SK-N-SH (cell line): ENCODE data around the gene PPAN. TPM values are rescaled to one million over a fixed set of nuclear protein-coding genes. Genes with fewer than 3 reads are reported as not detected.

Experiments
- CTCF ChIA-PET: fragments of 300-600, 350-600 bp; formaldehyde crosslinking; extraction: SDS; loops from one replicate; lab custom pipeline; 2021; lab: Yijun Ruan, JAX
- POLR2A ChIA-PET: fragments of 350-600 bp; sonication (Branson Sonifier 250); formaldehyde crosslinking; extraction: SDS; loops from one replicate; lab custom pipeline; 2020; ENCODE audit warnings: antibody characterized with exemption, inconsistent platforms; lab: Yijun Ruan, JAX
- DNase-seq: peaks from one replicate; pipeline ENCODE4 v3.0.0; 2012
- H2AFZ ChIP-seq: fragments of 200-600 bp; sonication (generic); 2 replicates; pipeline ENCODE4 v1.8.1; 2016; ENCODE audit warnings: antibody characterized with exemption, mild to moderate bottlenecking, low read depth
- H3F3A ChIP-seq: fragments of 200-600 bp; sonication (generic); replicated peaks from 2 replicates; pipeline ENCODE3; 2016; ENCODE audit warnings: antibody characterized with exemption, mild to moderate bottlenecking; ENCODE audit not compliant: insufficient read depth
- H3K27ac ChIP-seq, 2 experiments: fragments of 200-500 bp in 1 of 2; fragments of 200-600 bp in 1 of 2; sonication (Bioruptor generic) in 1 of 2; sonication (generic), shearing (Covaris generic) in 1 of 2; 2 replicates each; pipeline versions ENCODE4 v1.5.1 to v1.6.1; 2014 to 2016; ENCODE audit warnings: low read depth in 2 of 2, inconsistent platforms in 1 of 2, low read length in 1 of 2, mild to moderate bottlenecking in 1 of 2, mixed read lengths in 1 of 2
- H3K27me3 ChIP-seq: fragments of 200-600 bp; sonication (generic), shearing (Covaris generic); 2 replicates; pipeline ENCODE4 v1.6.1; 2016; ENCODE audit warnings: mixed run types; ENCODE audit not compliant: insufficient read depth
- H3K36me3 ChIP-seq, 2 experiments: fragments of 200-500 bp in 1 of 2; fragments of 200-600 bp in 1 of 2; sonication (Bioruptor generic) in 1 of 2; sonication (generic) in 1 of 2; replicated peaks in 1 of 2; 2 replicates each; pipeline versions ENCODE3 to v1.5.1; 2014 to 2016; ENCODE audit warnings: low read length in 1 of 2, mild to moderate bottlenecking in 1 of 2; ENCODE audit not compliant: insufficient read depth in 2 of 2, control insufficient read depth in 1 of 2
- H3K4me1 ChIP-seq, 2 experiments: fragments of 200-500 bp in 1 of 2; fragments of 200-600 bp in 1 of 2; sonication (Bioruptor generic) in 1 of 2; sonication (generic), shearing (Covaris generic) in 1 of 2; 2 replicates each; pipeline versions ENCODE4 v1.5.1 to v1.6.1; 2014 to 2016; ENCODE audit warnings: low read depth in 1 of 2, low read length in 1 of 2, mixed run types in 1 of 2; ENCODE audit not compliant: insufficient read depth in 2 of 2, control insufficient read depth in 1 of 2
- H3K4me2 ChIP-seq: fragments of 200-600 bp; sonication (generic), shearing (Covaris generic); 2 replicates; pipeline ENCODE4 v1.6.1; 2017; ENCODE audit warnings: mixed run types
- H3K4me3 ChIP-seq, 2 experiments: fragments of 200-500 bp in 1 of 2; fragments of 200-600 bp in 1 of 2; sonication (Bioruptor generic) in 1 of 2; sonication (generic), shearing (Covaris generic) in 1 of 2; 2 replicates each; pipeline versions ENCODE4 v1.5.1 to v1.8.1; 2014 to 2016; ENCODE audit warnings: low read depth in 2 of 2, inconsistent platforms in 1 of 2, low read length in 1 of 2, mild to moderate bottlenecking in 1 of 2, mixed read lengths in 1 of 2, moderate library complexity in 1 of 2
- H3K79me2 ChIP-seq: fragments of 200-600 bp; sonication (generic); 2 replicates; pipeline ENCODE4 v1.8.1; 2017; ENCODE audit warnings: mild to moderate bottlenecking; ENCODE audit not compliant: insufficient read depth
- H3K9ac ChIP-seq: fragments of 200-600 bp; sonication (generic); 2 replicates; pipeline ENCODE4 v1.6.1; 2017; ENCODE audit warnings: mixed run types
- H3K9me2 ChIP-seq: fragments of 200-600 bp; sonication (generic); 2 replicates; pipeline ENCODE4 v1.6.1; 2017; ENCODE audit warnings: mixed run types
- H3K9me3 ChIP-seq: fragments of 200-600 bp; sonication (generic); 2 replicates; pipeline ENCODE4 v1.6.1; 2017; ENCODE audit warnings: mixed run types, mild to moderate bottlenecking, moderate library complexity
- H4K20me1 ChIP-seq: fragments of 200-600 bp; sonication (generic); 2 replicates; pipeline ENCODE4 v1.6.1; 2017; ENCODE audit warnings: mild to moderate bottlenecking, mixed run types; ENCODE audit not compliant: insufficient read depth
- ELF1 ChIP-seq: IDR thresholded peaks from 2 replicates; pipeline ENCODE4 v1.4.0; 2012
- EP300 ChIP-seq, 2 experiments: IDR thresholded peaks; 2 replicates each; pipeline versions ENCODE4 v1.4.0 to v1.6.1; 2012; ENCODE audit warnings: borderline replicate concordance in 1 of 2, low read depth in 1 of 2, low read length in 1 of 2
- FOSL2 ChIP-seq: IDR thresholded peaks from 2 replicates; pipeline ENCODE4 v1.4.0; 2012; ENCODE audit warnings: low read depth, mild to moderate bottlenecking, moderate library complexity, borderline replicate concordance
- GABPA ChIP-seq: IDR thresholded peaks from 2 replicates; pipeline ENCODE4 v1.4.0; 2012; ENCODE audit warnings: low read depth, mild to moderate bottlenecking
- GATA2 ChIP-seq: sonication (generic); formaldehyde crosslinking; IDR thresholded peaks from 2 replicates; pipeline ENCODE4 v1.5.0; 2020; ENCODE audit warnings: mild to moderate bottlenecking, missing genetic modification reagents
- IRF3 ChIP-seq: fragments of 150-350 bp; IDR thresholded peaks from 2 replicates; pipeline ENCODE4 v1.6.1; 2016; ENCODE audit warnings: mild to moderate bottlenecking, low read depth, low read length
- NFIC ChIP-seq: IDR thresholded peaks from 2 replicates; pipeline ENCODE4 v1.4.0; 2012; ENCODE audit warnings: borderline replicate concordance
- PBX3 ChIP-seq: IDR thresholded peaks from 2 replicates; pipeline ENCODE4; 2012
- POLR2AphosphoS5 ChIP-seq: IDR thresholded peaks from 2 replicates; pipeline ENCODE4 v1.6.1; 2012; ENCODE audit warnings: low read depth, low read length
- RCOR1 ChIP-seq: fragments of 150-350 bp; IDR thresholded peaks from 2 replicates; pipeline ENCODE4 v1.6.1; 2017; ENCODE audit warnings: antibody characterized with exemption, low read length
- RFX5 ChIP-seq: IDR thresholded peaks from 2 replicates; pipeline ENCODE4 v1.6.1; 2012; ENCODE audit warnings: mild to moderate bottlenecking, improper control_type of control experiment, low read length
- SMC3 ChIP-seq: IDR thresholded peaks from 2 replicates; pipeline ENCODE4 v1.6.1; 2012; ENCODE audit warnings: low read depth, low read length, improper control_type of control experiment
- TAF1 ChIP-seq: IDR thresholded peaks from 2 replicates; pipeline ENCODE4 v1.6.1; 2012; ENCODE audit warnings: low read depth, mild to moderate bottlenecking, low read length, moderate library complexity, borderline replicate concordance
- TEAD4 ChIP-seq: IDR thresholded peaks from 2 replicates; pipeline ENCODE4 v1.4.0; 2012; ENCODE audit warnings: mild to moderate bottlenecking, borderline replicate concordance; ENCODE audit not compliant: insufficient read depth
- USF2 ChIP-seq: fragments of 150-350 bp; IDR thresholded peaks from 2 replicates; pipeline ENCODE4 v1.6.1; 2017; ENCODE audit warnings: antibody characterized with exemption, low read length, low read depth, borderline replicate concordance
- WGBS: methylation state at CpG from one replicate; pipeline ENCODE4 v1.1.6; 2017; ENCODE audit warnings: low lambda C conversion rate; 5-methylcytosine and 5-hydroxymethylcytosine counted together
- polyA plus RNA-seq, 3 experiments: library from polyadenylated mRNA; depleted of rRNA; stranded (reverse); fragments of >200 nt; gene quantifications; 2 replicates each; pipeline ENCODE4 v1.2.3, GENCODE V29; 2012
- TF ChIP-seq, protein P1 (sequence below): IDR thresholded peaks from 2 replicates; pipeline ENCODE4 v1.4.0; 2012; ENCODE audit warnings: low read depth
- TF ChIP-seq, protein P2 (sequence below): IDR thresholded peaks from 2 replicates; pipeline ENCODE4 v1.6.1; 2012; ENCODE audit warnings: mild to moderate bottlenecking, low read depth, low read length, moderate library complexity

PPAN gene
- polyA plus RNA-seq, 1 of the 3 experiments (the other 2 are of a cell fraction) = 75.6 TPM

- Histone ChIP-seq H3K9ac (no peak within 1 kb of the TSS), H3K9me3 (no peaks in the 10 kb centered on the region), H3K36me3 (peaks cover 30 to 49% of the 10 kb centered on the region in 2 experiments), H3K27ac (no peak within 1 kb of the TSS), H3K4me1 (peaks cover 0 to 11% of the 10 kb centered on the region in 2 experiments; a peak in 1 of 4 replicates), H4K20me1 (peaks cover 8% of the 10 kb centered on the region; the same call in 1 of the 2 replicates), H2AFZ (no peak within 1 kb of the TSS), H3K4me2 (no peak within 1 kb of the TSS), H3K9me2 (no peaks in the 10 kb centered on the region), H3F3A (peaks cover 28% of the 10 kb centered on the region), H3K79me2 (peaks cover 28% of the 10 kb centered on the region), H3K4me3 (no peak within 1 kb of the TSS), H3K27me3 (no peaks in the 10 kb centered on the region)
- WGBS = 93% methylated on average over 8 of the region's 8 CpGs
- ChIA-PET CTCF (interaction anchor here (0.8 kb wide), 1 partner anchor 13 kb away, joined by 3 read pairs; no protein-coding TSS in a partner anchor), POLR2A (interaction anchor here (0.8 kb wide), 1 partner anchor 16 kb away, joined by 3 read pairs; no protein-coding TSS in a partner anchor)
- DNase-seq = peak; percentile 23
- TF ChIP-seq PBX3 (no peak), NFIC (no peak), GABPA (no peak), ELF1 (no peak), SMC3 (no peak), EP300 (IDR thresholded peaks at IDR 0.05; ENCODE audit: borderline replicate concordance in 1 of 2, low read depth in 1 of 2, low read length in 1 of 2) (no peak), IRF3 (no peak), RCOR1 (no peak), USF2 (no peak), GATA2 (CRISPR knock-in tag) (no peak), FOSL2 (no peak), POLR2AphosphoS5 (no peak), TAF1 (no peak), TEAD4 (no peak), RFX5 (no peak)
- TF ChIP-seq, protein P1, sequence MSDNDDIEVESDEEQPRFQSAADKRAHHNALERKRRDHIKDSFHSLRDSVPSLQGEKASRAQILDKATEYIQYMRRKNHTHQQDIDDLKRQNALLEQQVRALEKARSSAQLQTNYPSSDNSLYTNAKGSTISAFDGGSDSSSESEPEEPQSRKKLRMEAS = no peak
- TF ChIP-seq, protein P2, sequence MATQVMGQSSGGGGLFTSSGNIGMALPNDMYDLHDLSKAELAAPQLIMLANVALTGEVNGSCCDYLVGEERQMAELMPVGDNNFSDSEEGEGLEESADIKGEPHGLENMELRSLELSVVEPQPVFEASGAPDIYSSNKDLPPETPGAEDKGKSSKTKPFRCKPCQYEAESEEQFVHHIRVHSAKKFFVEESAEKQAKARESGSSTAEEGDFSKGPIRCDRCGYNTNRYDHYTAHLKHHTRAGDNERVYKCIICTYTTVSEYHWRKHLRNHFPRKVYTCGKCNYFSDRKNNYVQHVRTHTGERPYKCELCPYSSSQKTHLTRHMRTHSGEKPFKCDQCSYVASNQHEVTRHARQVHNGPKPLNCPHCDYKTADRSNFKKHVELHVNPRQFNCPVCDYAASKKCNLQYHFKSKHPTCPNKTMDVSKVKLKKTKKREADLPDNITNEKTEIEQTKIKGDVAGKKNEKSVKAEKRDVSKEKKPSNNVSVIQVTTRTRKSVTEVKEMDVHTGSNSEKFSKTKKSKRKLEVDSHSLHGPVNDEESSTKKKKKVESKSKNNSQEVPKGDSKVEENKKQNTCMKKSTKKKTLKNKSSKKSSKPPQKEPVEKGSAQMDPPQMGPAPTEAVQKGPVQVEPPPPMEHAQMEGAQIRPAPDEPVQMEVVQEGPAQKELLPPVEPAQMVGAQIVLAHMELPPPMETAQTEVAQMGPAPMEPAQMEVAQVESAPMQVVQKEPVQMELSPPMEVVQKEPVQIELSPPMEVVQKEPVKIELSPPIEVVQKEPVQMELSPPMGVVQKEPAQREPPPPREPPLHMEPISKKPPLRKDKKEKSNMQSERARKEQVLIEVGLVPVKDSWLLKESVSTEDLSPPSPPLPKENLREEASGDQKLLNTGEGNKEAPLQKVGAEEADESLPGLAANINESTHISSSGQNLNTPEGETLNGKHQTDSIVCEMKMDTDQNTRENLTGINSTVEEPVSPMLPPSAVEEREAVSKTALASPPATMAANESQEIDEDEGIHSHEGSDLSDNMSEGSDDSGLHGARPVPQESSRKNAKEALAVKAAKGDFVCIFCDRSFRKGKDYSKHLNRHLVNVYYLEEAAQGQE = no peak
Observed at GRCh38 chr19:10111405-10111811, 5.2 kb downstream of the PPAN start, which contains the start of gene P2RY11. TSS of gene P2RY11 (plus strand) at chr19:10111693. CDS start at chr19:10111722, 29 bp downstream.
